Lung (tissue), 12 donors: ENCODE measurements around the gene IGSF23. TPM values are rescaled to one million over a fixed set of nuclear protein-coding genes. Genes with fewer than 3 reads are reported as not detected.

Experiments
- ATAC-seq: fragments of 200-7000 bp; cut with Tn5 transposase; one replicate; pipeline ENCODE4 v1.9.1; 2020; ENCODE audit warnings: moderate number of reproducible peaks; ENCODE audit not compliant: insufficient read depth, low FRiP score
- DNase-seq, 3 donors: peaks; one replicate each; pipeline ENCODE4 v3.0.0-alpha.2; 2013 to 2017
- H3K27ac ChIP-seq, 2 donors: one replicate each; pipeline ENCODE4 v1.5.1; 2013; ENCODE audit warnings: mild to moderate bottlenecking in 2 of 2, moderate library complexity in 2 of 2, control low read depth in 1 of 2, inconsistent platforms in 1 of 2, low read depth in 1 of 2, low read length in 1 of 2
- H3K27me3 ChIP-seq, 3 donors: one replicate each; pipeline ENCODE4 v1.5.1; 2013; ENCODE audit warnings: low read length in 2 of 3; ENCODE audit not compliant: control insufficient read depth in 3 of 3, insufficient read depth in 3 of 3
- H3K36me3 ChIP-seq, 4 donors: one replicate each; pipeline ENCODE4 v1.5.1; 2013; ENCODE audit warnings: low read length in 4 of 4, mild to moderate bottlenecking in 1 of 4, moderate library complexity in 1 of 4; ENCODE audit not compliant: control insufficient read depth in 4 of 4, insufficient read depth in 4 of 4
- H3K4me1 ChIP-seq, 5 donors: one replicate each; pipeline ENCODE4 v1.5.1; 2013; ENCODE audit warnings: low read length in 5 of 5, mild to moderate bottlenecking in 2 of 5, moderate library complexity in 1 of 5; ENCODE audit not compliant: control insufficient read depth in 5 of 5, insufficient read depth in 5 of 5
- H3K4me3 ChIP-seq: one replicate; pipeline ENCODE4 v1.5.1; 2013; ENCODE audit warnings: mild to moderate bottlenecking, control low read depth, moderate library complexity
- H3K9ac ChIP-seq, 2 donors: one replicate each; pipeline ENCODE4 v1.5.1; 2013; ENCODE audit warnings: low read length in 2 of 2, control low read depth in 1 of 2; ENCODE audit not compliant: insufficient read depth in 1 of 2
- H3K9me3 ChIP-seq, 4 donors: one replicate each; pipeline ENCODE4 v1.5.1; 2013; ENCODE audit warnings: low read length in 3 of 4, mild to moderate bottlenecking in 1 of 4, moderate library complexity in 1 of 4; ENCODE audit not compliant: control insufficient read depth in 4 of 4, insufficient read depth in 3 of 4
- CTCF ChIP-seq: IDR thresholded peaks from 2 replicates; pipeline ENCODE4 v1.5.1; 2012; ENCODE audit warnings: mild to moderate bottlenecking; ENCODE audit errors: control extremely low read depth, extremely low read depth
- WGBS, 2 donors: extraction: QIAGEN DNeasy Blood & Tissue Kit; methylation state at CpG; one replicate each; pipeline ENCODE4 v1.1.7; 2013; 5-methylcytosine and 5-hydroxymethylcytosine counted together
- polyA plus RNA-seq, 2 donors: library from polyadenylated mRNA; stranded (reverse); fragments of 200-250 nt; gene quantifications; one replicate each; pipeline ENCODE4 v1.2.1, GENCODE V29; 2013
- total RNA-seq, 2 donors: library from RNA; depleted of rRNA in 1 of 2; stranded (reverse); fragments of >200 nt in 1 of 2; gene quantifications; one replicate each; pipeline ENCODE4 v1.2.1, GENCODE V29; 2014 to 2021
- donor health status: control.
- donor health status: control.
- donor health status: Bipolar disorder and iron deficiency.
- donor health status: healthy.
- donor health status: DM: yes; HTN: yes; CAD: no.

Gene IGSF23
- total and polyA plus RNA-seq, 4 donors: not detected

GRCh38 chr19:44643605-44644401 is 30.4 kb downstream of the IGSF23 start, which contains the start of gene PVR:
PVR (plus strand) TSS chr19:44643910; CDS start chr19:44644097, 187 bp downstream.
- ATAC-seq: peak; percentile 93
- peak; percentile 72 to 81 (median 79) for DNase-seq
- Histone ChIP-seq H3K4me1 (peaks cover 3 to 17% (median 8%) of the 10 kb centered on the region in 5 donors), H3K9me3 (no peaks in the 10 kb centered on the region), H3K4me3 (peak within 1 kb of the TSS; percentile 95), H3K27ac (peak within 1 kb of the TSS; percentile 92 to 95), H3K36me3 (peaks cover 0 to 8% (median 0%) of the 10 kb centered on the region in 4 donors), H3K27me3 (no peaks in the 10 kb centered on the region), H3K9ac (peak within 1 kb of the TSS; percentile 68 to 76)
- 0% methylated on average over 61 to 70 of the region's 70 CpGs for WGBS, 2 donors
- TF ChIP-seq CTCF: no peak

GRCh38 chr19:44644402-44645016 is 31.1 kb downstream of the IGSF23 start:
- peak overlapping the region; percentile 92 to 95 for H3K27ac ChIP-seq
- WGBS, 2 donors: 8 to 13% methylated on average over 13 of the region's 13 CpGs
- TF ChIP-seq CTCF: no peak
- H3K36me3 ChIP-seq: peaks cover 0 to 10% (median under 1%) of the 10 kb centered on the region in 4 donors
- H3K9ac ChIP-seq: peak overlapping the region; percentile 68 to 76
- peaks cover 0 to 19% (median 8%) of the 10 kb centered on the region in 5 donors for H3K4me1 ChIP-seq
- peak; percentile 37 for ATAC-seq
- no peaks in the 10 kb centered on the region for H3K9me3 ChIP-seq
- no peaks in the 10 kb centered on the region for H3K27me3 ChIP-seq
- peak in 2 of 3 donors; percentile 37 to 47 for DNase-seq
- H3K4me3 ChIP-seq: peak overlapping the region; percentile 95

GRCh38 chr19:44645407-44646048 is 32.2 kb downstream of the IGSF23 start:
- no peak overlapping the region for H3K9ac ChIP-seq
- H3K27me3 ChIP-seq: no peaks in the 10 kb centered on the region
- WGBS, 2 donors: 89 to 93% methylated on average over 8 of the region's 8 CpGs
- peaks cover 6 to 17% (median 9%) of the 10 kb centered on the region in 4 donors for H3K36me3 ChIP-seq
- H3K4me1 ChIP-seq: peaks cover 0 to 16% (median 8%) of the 10 kb centered on the region in 5 donors
- no peaks in the 10 kb centered on the region for H3K9me3 ChIP-seq
- ATAC-seq (no peak), DNase-seq (no peak)
- no peak overlapping the region for H3K4me3 ChIP-seq
- H3K27ac ChIP-seq: no peak overlapping the region
- no peak for TF ChIP-seq CTCF
